Thoracic aorta (tissue), 2 donors: ENCODE results near the gene ACYP2. TPM values are rescaled to one million over a fixed set of nuclear protein-coding genes. Genes with fewer than 3 reads are reported as not detected.
A peak's percentile ranks its signal among the peaks of the same experiment; 100 is the strongest.
"Not testable (repeated sequence)": the region's sequence is repeated elsewhere in the genome, so short reads cannot be mapped to it uniquely, and the experiment has no call there.

Experiments
- ATAC-seq: fragments of 150-250 bp; one replicate; pipeline ENCODE4 v1.8.0; 2017; ENCODE audit warnings: low read depth; ENCODE audit not compliant: insufficient number of reproducible peaks, low FRiP score
- DNase-seq: peaks from one replicate; pipeline ENCODE4 v3.0.0-alpha.2; 2020; ENCODE audit warnings: low spot score
- H3K27ac ChIP-seq, 2 donors: fragments of 200-600 bp; sonication (generic); 1 replicate in 1 of 2; 2 replicates in 1 of 2; pipeline ENCODE4 v1.5.1; 2016; ENCODE audit warnings: mild to moderate bottlenecking in 2 of 2, moderate library complexity in 2 of 2
- H3K27me3 ChIP-seq: fragments of 200-600 bp; sonication (generic); replicated peaks from 2 replicates; pipeline ENCODE4 v1.6.0; 2016; ENCODE audit warnings: mild to moderate bottlenecking; ENCODE audit not compliant: insufficient read depth
- H3K36me3 ChIP-seq: fragments of 200-600 bp; sonication (generic); one replicate; pipeline ENCODE4 v1.5.1; 2016
- H3K4me1 ChIP-seq, 2 donors: fragments of 200-600 bp; sonication (generic); 1 replicate in 1 of 2; 2 replicates in 1 of 2; pipeline versions ENCODE4 v1.5.1 to v1.6.0; 2016; ENCODE audit warnings: low read depth in 2 of 2, mild to moderate bottlenecking in 1 of 2; ENCODE audit not compliant: control insufficient read depth in 1 of 2
- H3K4me3 ChIP-seq: fragments of 200-600 bp; sonication (generic); 2 replicates; pipeline ENCODE4 v1.5.1; 2016; ENCODE audit warnings: mild to moderate bottlenecking
- H3K9me3 ChIP-seq: fragments of 200-600 bp; sonication (generic); 2 replicates; pipeline ENCODE4 v1.5.1; 2016
- total RNA-seq, 2 donors: library from RNA; depleted of rRNA; stranded (reverse); fragments of >200 nt; gene quantifications; one replicate each; pipeline versions ENCODE4 v1.1.0 to v1.2.3, GENCODE V29; 2016
- TF ChIP-seq, protein P1 (sequence below): fragments of 200-600 bp; sonication (generic); IDR thresholded peaks from one replicate; pipeline ENCODE4 v1.5.1; 2019; ENCODE audit warnings: antibody characterized with exemption

Gene ACYP2
- total RNA-seq: 10 to 100 TPM; 15.5 to 26.7 TPM

DNA sequence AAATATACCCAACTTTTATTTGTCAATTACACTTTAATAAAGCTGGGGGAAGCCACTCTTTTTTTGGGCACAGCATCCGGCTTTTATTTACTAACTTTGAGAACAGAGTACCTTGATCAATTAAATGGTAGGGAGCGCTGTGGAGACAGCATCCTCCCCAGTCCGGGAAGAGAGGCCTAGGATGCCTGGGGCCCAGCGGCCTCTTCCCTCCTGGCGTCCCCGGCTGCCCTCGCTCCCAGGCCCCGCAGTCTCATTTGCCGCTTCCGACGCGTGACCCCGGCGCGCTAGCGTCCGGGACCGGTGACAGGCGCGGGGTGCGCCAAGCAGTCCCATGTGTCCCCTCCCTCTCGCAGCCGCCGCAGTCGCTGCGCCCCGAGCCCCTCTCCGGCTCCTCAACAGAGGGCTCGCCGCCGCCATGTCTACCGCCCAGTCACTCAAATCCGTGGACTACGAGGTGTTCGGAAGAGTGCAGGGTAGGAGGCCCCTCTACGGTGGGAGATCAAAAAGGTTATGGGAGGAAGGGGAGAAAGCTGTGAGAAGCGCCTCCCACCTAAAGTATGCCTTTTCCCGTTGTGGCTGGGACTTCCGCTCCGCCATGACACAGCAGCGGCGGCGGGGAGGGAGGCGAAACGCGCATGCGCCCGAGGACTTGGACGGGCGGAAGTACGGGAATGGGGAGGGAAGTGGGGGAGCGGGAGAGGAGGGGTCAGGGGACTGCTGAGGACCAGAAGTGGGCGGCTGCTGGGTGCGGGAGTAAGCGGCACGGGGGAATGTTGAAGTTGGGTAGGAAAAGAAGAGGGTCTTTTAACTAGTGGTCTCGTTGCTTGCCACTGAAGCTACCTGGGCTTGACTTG, at the start of gene ACYP2:
ACYP2 (plus strand) TSS at position 332 of the 854 bp plus-strand sequence.
- TF ChIP-seq, protein P1, sequence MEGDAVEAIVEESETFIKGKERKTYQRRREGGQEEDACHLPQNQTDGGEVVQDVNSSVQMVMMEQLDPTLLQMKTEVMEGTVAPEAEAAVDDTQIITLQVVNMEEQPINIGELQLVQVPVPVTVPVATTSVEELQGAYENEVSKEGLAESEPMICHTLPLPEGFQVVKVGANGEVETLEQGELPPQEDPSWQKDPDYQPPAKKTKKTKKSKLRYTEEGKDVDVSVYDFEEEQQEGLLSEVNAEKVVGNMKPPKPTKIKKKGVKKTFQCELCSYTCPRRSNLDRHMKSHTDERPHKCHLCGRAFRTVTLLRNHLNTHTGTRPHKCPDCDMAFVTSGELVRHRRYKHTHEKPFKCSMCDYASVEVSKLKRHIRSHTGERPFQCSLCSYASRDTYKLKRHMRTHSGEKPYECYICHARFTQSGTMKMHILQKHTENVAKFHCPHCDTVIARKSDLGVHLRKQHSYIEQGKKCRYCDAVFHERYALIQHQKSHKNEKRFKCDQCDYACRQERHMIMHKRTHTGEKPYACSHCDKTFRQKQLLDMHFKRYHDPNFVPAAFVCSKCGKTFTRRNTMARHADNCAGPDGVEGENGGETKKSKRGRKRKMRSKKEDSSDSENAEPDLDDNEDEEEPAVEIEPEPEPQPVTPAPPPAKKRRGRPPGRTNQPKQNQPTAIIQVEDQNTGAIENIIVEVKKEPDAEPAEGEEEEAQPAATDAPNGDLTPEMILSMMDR: no peak
- no peaks in the 10 kb centered on the region for H3K36me3 ChIP-seq
- H3K4me1 ChIP-seq: peaks cover 5 to 9% of the 10 kb centered on the region in 2 donors
- ATAC-seq: peak; percentile 84
- peak; percentile 86 for DNase-seq
- peak within 1 kb of the TSS; percentile 100 for H3K27ac ChIP-seq
- peak within 1 kb of the TSS; percentile 94 for H3K4me3 ChIP-seq
- no peaks in the 10 kb centered on the region for H3K9me3 ChIP-seq
- H3K27me3 ChIP-seq: no peaks in the 10 kb centered on the region

DNA sequence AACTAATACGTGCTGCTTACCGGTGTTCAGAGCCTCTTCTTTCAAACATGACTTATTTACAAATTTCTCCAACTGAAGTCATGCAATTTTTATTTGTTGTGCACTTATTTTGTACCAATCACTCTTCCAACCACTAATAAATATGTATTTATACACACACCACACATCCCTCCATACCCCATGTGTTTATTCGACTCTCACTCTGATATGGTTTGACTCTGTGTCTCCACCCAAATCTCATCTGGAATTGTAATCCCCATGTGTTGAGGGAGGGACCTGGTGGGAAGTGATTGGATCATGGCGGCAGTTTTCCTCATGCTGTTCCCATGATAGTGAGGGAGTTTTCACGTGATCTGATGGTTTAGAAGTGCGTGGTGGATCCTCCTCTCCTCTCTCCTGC, 49.5 kb upstream of the ACYP2 start:
- H3K4me3 ChIP-seq: no peak overlapping the region
- no peaks in the 10 kb centered on the region for H3K9me3 ChIP-seq
- DNase-seq (no peak), ATAC-seq (no peak)
- H3K27me3 ChIP-seq: no peaks in the 10 kb centered on the region
- TF ChIP-seq, protein P1: no peak
- H3K27ac ChIP-seq: no peak overlapping the region
- H3K4me1 ChIP-seq: no peaks in the 10 kb centered on the region
- no peaks in the 10 kb centered on the region for H3K36me3 ChIP-seq

DNA sequence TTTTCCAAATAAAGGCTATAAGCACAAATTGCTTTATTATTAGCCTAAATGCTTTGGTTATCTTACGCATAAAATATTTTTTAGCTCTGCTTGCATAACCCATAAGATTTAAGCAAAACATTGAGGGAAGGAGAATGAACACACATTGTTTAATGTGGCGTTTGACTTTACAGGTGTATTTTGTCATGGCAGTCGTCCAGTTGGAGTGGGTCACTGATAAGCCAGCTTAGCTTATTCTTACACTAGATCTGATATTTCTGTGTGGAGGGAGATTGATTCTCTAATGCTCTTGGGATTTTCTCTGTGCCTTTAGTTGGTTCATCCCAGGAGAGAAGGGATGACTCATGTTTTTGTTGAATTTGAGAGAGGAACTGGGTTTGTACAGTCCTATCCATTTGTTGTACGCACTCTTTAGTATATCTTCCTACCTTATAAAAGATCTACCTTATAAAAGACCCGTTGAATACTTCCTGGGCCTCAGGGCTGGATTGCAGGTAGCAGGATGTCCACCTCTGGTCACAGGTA, 47.5 kb upstream of the ACYP2 start:
- ATAC-seq (no peak), DNase-seq (no peak)
- no peaks in the 10 kb centered on the region for H3K9me3 ChIP-seq
- no peaks in the 10 kb centered on the region for H3K36me3 ChIP-seq
- H3K4me3 ChIP-seq: no peak overlapping the region
- TF ChIP-seq, protein P1: no peak
- no peaks in the 10 kb centered on the region for H3K27me3 ChIP-seq
- H3K4me1 ChIP-seq: no peaks in the 10 kb centered on the region
- no peak overlapping the region for H3K27ac ChIP-seq

DNA sequence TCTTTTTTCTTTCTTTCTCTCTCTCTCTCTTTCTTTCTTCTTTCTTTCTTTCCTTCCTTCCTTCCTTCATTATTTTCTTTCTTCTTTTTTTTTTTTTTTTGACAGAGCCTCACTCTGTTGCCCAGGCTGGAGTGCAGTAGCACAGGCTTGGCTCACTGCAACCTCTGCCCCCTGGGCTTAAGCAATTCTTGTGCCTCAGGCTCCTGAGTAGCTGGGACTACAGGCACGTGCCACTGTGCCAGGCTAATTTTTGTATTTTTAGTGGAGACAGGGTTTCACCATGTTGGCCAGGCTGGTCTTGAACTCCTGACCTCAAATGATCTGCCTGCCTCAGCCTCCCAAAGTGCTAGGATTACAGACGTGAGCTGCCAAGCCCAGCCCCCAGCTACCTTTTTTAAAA, 42.9 kb upstream of the ACYP2 start:
- not testable (repeated sequence) for DNase-seq, H3K27ac ChIP-seq, H3K27me3 ChIP-seq, ATAC-seq, H3K36me3 ChIP-seq, H3K9me3 ChIP-seq, H3K4me1 ChIP-seq, H3K4me3 ChIP-seq

DNA sequence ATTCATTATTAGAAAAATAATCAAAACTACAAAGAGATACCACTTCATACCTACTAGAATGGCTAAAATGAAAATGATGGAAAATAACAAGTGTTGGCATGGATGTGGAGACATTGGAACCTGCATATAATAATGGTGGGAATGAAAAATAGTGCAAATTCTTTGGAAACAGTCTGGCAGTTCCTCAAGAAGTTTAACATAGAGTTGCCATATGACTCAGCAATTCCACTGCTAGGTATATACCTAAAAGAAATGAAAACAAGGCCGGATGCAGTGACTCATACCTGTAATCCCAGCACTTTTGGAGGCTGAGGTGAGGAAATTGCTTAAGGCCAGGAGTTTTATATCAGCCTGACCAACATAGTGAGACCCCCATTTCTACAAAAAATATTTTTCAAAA, 41.6 kb upstream of the ACYP2 start:
- Histone ChIP-seq H3K27me3 (no peaks in the 10 kb centered on the region), H3K36me3 (no peaks in the 10 kb centered on the region), H3K9me3 (no peaks in the 10 kb centered on the region), H3K4me1 (no peaks in the 10 kb centered on the region), H3K4me3 (no peak overlapping the region), H3K27ac (no peak overlapping the region)
- ATAC-seq (no peak), DNase-seq (no peak)
- TF ChIP-seq, protein P1: no peak
